Islet of Langerhans (tissue), 1 donor: Measurements from ENCODE around the gene NPTX2.

Source experiments
- FAIRE-seq: peaks from one replicate; lab custom pipeline; 2011; peaks lifted over from hg19 to GRCh38; lab: Jason Lieb, UNC

NPTX2 gene

GRCh38 chr7:98618786-98619185 is 1.7 kb downstream of the NPTX2 start:
- FAIRE-seq, result no peak

DNA sequence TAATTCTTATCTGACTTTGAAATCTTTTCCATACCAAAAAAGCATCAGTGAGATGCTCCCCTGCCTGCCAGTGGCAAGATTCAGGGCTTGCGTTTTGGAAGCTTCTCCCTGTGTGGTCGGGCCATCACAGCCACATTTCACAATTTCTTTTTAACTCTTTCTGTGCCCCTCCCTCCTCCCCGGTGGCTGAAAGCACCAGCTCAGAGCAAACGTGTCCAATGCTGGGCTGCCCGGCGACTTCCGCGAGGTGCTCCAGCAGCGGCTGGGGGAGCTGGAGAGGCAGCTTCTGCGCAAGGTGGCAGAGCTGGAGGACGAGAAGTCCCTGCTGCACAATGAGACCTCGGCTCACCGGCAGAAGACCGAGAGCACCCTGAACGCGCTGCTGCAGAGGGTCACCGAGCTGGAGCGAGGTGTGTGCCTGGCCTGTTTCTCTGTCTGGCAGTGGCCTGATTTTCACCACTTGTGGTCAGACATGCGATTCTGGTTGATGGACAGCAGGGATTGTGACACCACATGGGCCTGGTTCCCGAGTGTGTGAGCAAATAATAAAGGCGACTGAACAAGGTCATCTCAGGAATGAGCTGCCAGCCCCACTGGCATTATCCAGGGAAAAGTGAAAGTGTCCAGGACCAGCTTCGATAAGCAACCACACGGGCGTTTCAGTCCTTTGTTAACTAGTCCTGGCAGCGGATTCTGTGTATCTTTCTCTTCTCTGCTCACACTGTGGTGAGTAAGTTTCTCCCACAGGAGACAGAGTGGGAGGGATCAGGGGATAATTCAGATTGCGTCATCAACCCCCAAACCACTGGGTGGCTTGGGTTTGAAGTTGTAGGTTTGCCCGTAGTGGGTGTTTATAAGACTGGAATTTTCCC is 2.6 kb downstream of the NPTX2 start:
- no peak for FAIRE-seq

DNA sequence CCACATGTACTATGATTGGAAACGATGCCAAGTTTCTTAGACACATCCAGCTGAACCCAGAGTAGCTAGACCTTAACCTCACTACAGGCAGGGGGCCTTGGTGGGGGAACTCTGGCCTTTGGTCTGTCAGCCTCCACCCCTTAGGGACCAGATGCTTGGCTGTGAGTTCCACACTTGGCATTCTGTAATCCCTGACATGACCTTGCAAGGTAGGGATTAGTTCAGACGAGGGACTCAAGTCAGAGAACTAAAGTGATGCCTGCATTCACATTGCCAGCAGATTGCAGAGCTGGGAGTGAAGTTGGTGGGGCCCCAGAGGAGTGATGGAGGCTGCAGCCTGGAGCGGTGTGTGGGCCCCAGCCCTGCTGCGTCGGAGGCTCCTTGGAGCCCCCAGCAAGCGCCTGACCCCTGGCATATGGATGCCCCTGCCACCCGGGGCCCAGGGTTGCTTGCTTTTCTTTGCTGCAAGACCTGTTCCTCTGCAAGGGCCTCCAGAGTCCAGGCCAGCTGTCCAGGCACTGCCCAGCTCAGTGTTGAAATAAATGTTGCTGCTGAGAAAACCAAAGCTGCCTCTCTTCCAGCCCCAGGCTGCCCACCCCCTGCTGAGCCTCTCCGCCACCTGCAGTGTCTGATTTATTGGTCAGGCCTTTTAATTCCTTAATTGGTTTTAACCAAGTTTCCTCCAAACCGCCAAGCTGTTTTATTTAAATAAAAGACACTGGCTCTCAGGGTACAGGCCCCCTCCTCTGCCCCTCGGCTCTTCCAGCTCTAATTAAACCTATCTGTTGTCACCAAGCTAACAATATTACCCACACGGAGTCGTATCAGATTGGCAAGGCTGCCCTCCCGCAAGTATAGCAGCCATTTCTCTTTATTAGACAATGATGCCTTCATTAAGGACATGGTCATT is 4.7 kb downstream of the NPTX2 start:
- FAIRE-seq, result no peak

- FAIRE-seq, result no peak
These were observed 5.8 kb downstream of the NPTX2 start for GRCh38 chr7:98622926-98623325.

- no peak for FAIRE-seq
These were observed 7.8 kb downstream of the NPTX2 start for GRCh38 chr7:98624846-98625420.

- no peak for FAIRE-seq
These were observed 9.7 kb downstream of the NPTX2 start for GRCh38 chr7:98626460-98627412.

DNA sequence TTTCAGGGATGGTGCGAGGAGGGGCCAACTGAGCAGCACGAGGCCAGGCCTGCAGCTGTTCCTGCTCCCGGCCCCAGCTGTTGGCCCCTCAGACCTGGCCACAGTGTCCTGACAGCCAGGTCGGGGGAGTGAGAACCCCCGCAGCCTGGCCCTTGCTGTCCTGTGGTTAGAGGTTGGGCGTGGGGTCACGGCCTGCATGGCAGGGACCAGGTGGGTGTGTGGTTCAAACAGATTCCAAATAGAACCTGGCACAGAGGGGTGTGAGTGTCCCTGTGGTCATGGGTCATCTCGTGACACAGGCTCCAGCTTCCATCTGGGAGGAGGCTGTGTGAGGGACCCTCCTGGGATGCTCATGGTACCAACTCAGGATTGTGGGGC is 10.3 kb downstream of the NPTX2 start:
- no peak for FAIRE-seq

GRCh38 chr7:98628418-98628817 is 11.3 kb downstream of the NPTX2 start:
- FAIRE-seq, result no peak

DNA sequence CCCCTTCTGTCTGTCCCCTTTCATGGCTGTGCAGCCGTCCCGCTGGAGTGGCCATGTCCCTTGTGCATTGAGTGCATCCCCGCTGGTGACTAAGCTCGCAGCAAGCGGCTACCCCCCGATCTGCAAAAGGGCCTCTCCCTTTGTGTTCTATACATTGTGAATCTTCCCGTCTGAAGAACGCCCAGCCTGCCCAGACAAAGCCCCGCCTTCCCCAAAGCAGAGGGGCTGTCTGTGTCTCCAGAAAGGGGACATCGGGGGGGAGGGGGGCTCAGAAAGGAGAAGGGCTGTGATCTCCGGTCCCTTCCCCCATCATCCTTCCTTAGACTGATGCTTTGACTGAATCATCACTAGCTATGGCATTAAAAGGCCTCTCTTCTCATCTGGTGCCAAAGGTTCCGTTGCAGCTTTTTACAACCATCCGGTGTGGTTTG is 11.9 kb downstream of the NPTX2 start:
- FAIRE-seq, result no peak

DNA sequence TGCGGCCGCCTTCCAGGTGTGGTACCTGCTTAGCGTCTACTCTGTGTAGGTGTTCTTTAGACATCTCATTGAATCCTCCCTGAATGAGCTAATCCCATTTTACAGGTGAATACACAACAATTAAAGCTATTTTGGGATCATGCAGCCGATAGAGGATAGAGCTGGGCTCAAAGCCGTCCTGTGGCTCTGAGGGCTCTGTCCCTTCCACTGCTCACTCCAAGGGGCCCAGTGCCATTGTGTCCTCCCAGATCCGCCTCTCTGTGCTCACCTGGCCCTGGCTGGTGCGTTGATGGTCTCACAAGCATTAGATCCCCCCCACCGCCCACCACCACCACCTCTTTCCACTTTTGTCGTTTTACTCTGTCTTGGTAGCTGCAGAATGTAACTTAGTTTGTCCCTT is 13.1 kb downstream of the NPTX2 start:
- FAIRE-seq, result no peak

- FAIRE-seq, result no peak
These were observed 13.7 kb downstream of the NPTX2 start for GRCh38 chr7:98630770-98631169.

DNA sequence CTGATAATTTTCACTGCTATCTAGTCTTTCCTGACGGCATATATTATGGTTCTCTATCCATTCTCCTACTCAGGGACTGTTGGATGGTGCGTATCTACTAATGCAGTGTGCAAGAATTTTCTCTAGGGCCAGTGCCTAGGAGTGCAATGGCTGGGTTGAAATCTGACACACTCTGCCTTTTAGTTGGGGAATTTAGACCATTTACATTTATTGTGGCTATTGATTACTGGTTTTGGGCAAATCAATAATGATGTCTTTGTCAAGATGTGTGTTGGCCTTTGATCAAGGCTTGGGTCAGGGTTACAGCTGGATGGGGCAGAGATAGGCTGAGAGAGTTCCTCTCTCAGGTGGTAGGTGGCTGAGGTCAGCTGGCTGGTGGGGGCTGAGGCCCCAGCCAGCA is 21.8 kb downstream of the NPTX2 start:
- FAIRE-seq, result no peak

GRCh38 chr7:98640375-98640774 is 23.3 kb downstream of the NPTX2 start:
- FAIRE-seq, result no peak

DNA sequence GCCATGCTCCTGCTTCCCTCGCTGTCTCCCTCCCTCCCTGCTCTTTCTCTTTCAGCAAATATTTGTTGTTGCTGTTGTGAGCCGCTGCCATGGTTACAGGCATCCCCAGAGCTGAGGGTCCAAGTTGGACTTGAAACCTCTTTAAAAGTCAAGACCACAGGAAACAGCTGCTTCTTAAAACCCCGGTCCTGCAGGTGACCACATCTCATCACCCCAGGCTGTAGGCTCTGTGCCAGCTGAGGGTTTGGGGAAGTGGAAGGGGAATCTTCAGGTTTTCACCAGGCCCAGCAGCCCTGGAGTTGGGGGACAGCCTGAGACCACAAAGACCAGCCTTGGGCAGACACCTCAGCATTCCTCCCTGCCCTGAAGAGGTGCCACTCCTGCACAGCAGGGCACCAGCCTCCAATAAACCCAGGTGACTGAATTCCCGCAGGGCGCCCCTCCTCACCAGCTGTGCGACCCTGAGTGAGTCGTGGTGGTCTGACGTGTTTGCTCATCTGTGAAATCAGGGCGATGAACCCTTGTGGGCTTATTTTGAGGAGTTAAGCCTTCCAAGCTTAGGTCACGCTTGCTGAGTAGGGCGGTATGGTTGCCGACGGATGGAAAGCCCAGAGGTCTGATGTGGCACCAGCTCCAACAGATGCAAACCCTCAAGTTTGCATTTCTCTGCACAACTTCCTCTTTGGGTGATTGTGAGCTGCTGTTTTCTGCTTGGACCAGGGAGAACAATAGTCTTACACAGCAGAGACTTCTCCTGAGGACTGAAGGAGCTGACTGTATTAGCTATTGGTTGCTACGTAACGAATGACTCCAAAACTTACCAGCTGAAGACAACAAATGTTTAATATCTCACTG is 24.8 kb downstream of the NPTX2 start:
- no peak for FAIRE-seq

GRCh38 chr7:98643236-98643985 is 26.3 kb downstream of the NPTX2 start:
- FAIRE-seq, result no peak

- FAIRE-seq, result no peak
These were observed 29.4 kb downstream of the NPTX2 start for GRCh38 chr7:98646465-98646864.

DNA sequence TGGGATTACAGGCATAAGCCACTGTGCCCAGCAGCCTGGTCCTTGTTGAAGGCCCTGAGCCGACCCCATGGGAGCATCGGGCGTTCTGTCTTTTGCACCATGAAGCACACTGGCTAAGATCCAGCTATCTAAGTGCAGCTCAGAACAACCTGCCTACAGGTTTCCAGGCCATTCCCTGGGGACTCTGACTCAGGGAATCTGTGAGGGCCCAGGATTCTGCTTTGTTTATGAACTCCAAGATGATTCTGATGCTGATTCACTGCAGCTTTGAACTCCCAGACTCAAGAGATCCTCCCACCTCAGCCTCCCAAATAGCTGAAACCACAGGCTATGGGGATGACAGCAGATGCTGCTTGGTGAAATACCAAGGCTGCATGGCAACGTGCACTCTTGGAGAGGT is 30.2 kb downstream of the NPTX2 start:
- no peak for FAIRE-seq

DNA sequence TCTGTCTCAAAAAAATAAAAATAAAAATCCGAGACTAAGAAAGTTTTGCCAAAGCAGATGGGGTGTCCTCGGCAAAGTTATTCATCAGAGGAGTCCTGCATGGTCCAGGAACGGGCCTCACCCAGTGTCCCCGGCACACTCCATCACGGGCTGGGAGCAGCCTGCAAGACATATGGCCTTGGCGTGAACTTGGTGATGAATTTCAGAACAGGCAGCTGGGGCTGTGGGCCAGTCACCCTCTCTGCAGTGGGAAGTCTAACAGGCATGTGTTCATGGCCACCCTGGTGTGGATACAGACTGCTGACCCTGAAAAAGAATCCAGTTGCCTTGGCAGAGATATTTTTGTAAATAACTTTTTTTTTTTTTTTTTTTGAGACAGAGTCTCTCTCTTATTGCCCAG is 34.7 kb downstream of the NPTX2 start:
- FAIRE-seq, result no peak

- no peak for FAIRE-seq
These were observed 36.7 kb downstream of the NPTX2 start for GRCh38 chr7:98653601-98654310.
